HG03097 (cell line): ENCODE data around the gene ABI1.

Source experiments
- ATAC-seq: cut with Tn5 transposase; IDR thresholded peaks from one replicate; pipeline ENCODE4 v1.9.1; 2021; ENCODE audit not compliant: unreplicated experiment, low FRiP score

ABI1 gene

GRCh38 chr10:26857553-26857952, 3.2 kb downstream of the ABI1 start:
- peak; percentile 7 for ATAC-seq

- no peak for ATAC-seq
Observed at GRCh38 chr10:26855186-26855585, 5.6 kb downstream of the ABI1 start.

- no peak for ATAC-seq
Observed at GRCh38 chr10:26854524-26854923, 6.2 kb downstream of the ABI1 start.

- no peak for ATAC-seq
Observed at GRCh38 chr10:26844396-26844975, 16.3 kb downstream of the ABI1 start.

- ATAC-seq, result no peak
Observed at GRCh38 chr10:26843736-26844135, 17.0 kb downstream of the ABI1 start.

GRCh38 chr10:26841733-26842317, 18.9 kb downstream of the ABI1 start:
- ATAC-seq, result no peak

- no peak for ATAC-seq
Observed at GRCh38 chr10:26840938-26841732, 19.6 kb downstream of the ABI1 start.

GRCh38 chr10:26839966-26840627, 20.7 kb downstream of the ABI1 start:
- no peak for ATAC-seq

- no peak for ATAC-seq
Observed at GRCh38 chr10:26837139-26837538, 23.6 kb downstream of the ABI1 start.

GRCh38 chr10:26835025-26835424, 25.7 kb downstream of the ABI1 start:
- no peak for ATAC-seq

- no peak for ATAC-seq
Observed at GRCh38 chr10:26832960-26833359, 27.8 kb downstream of the ABI1 start.

GRCh38 chr10:26831936-26832335, 28.8 kb downstream of the ABI1 start:
- ATAC-seq, result no peak

GRCh38 chr10:26829810-26830515, 30.8 kb downstream of the ABI1 start:
- ATAC-seq, result no peak

- ATAC-seq, result no peak
Observed at GRCh38 chr10:26824015-26824690, 36.6 kb downstream of the ABI1 start.

- ATAC-seq, result no peak
Observed at GRCh38 chr10:26821699-26822570, 38.8 kb downstream of the ABI1 start.

GRCh38 chr10:26815500-26815899, 45.3 kb downstream of the ABI1 start:
- no peak for ATAC-seq

GRCh38 chr10:26810435-26811026, 50.2 kb downstream of the ABI1 start:
- ATAC-seq, result no peak

- no peak for ATAC-seq
Observed at GRCh38 chr10:26809973-26810372, 50.8 kb downstream of the ABI1 start.

- ATAC-seq, result no peak
Observed at GRCh38 chr10:26807532-26807931, 53.2 kb downstream of the ABI1 start.
